NCI-H146 treated with DMSO at 0.1 percent for 48 hours (cell line): ENCODE measurements around the gene SORCS2.

Source experiments
- DNase-seq: peaks from one replicate; lab custom pipeline; 2025; ENCODE audit not compliant: unreplicated experiment; lab: John Stamatoyannopoulos, UW

Gene SORCS2

GRCh38 chr4:7620814-7621176, 428.5 kb downstream of the SORCS2 start:
- DNase-seq: no peak

GRCh38 chr4:7621252-7622035, 429.1 kb downstream of the SORCS2 start:
- DNase-seq: no peak

DNA sequence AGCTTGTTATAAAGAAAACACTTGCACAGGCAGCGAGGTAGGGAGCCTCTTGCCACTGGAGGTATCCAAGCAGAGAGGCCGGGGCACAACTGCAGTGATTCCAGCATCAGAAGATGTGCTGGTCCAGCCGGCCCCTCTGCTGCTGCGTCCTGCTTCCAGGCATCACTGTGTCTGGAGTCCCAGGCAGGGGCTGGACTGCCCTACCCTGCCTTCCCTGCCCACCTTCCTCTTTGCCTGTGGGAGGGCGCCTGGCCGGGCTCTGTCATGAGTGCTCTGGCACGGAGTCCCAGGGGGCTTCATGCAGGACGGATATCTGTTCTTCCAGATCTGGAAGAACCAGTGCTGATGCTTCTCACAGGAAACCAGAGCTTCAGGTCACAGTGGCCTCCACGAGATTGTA, 430.0 kb downstream of the SORCS2 start:
- no peak for DNase-seq

DNA sequence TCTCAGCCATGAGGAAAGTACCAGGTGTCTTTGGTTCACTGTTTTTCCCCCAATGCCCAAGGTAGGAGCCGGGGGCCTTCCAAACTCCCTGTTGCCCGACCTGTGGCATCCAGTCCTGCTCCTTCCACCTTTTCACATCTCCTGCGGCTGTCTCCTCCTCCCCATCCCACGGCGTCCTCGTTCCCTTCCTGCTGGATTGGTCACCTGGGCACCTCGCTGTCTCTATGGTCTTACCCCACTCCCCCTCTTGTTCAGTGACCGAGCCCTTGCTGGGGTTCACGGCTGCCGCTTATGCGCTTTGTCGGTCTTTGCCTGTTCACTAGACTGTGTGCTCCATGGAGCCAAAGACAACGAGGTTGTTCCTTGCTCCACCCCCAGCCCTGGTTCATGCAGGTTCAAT, 431.1 kb downstream of the SORCS2 start:
- no peak for DNase-seq

- no peak for DNase-seq
These were observed 432.1 kb downstream of the SORCS2 start for GRCh38 chr4:7624396-7624980.

DNA sequence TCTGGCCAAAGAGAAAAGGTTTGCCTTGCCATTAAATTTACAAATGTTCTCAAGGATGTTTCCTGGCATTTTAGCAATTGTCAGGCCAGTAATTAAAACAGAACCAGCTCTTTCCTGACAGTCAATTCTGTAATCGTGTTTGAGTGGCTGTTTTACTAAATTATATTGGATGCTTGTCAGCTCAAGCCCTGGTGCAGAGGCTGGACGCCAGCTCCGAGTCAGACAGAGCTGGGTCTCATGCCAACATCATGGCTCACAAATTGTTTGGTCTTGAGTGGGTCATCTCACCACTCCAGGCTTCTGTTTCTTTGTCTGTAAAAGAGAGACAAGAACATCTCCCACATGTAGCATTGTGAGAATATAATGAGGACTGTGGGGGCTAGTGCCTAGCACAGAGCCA, 432.7 kb downstream of the SORCS2 start:
- DNase-seq: no peak

DNA sequence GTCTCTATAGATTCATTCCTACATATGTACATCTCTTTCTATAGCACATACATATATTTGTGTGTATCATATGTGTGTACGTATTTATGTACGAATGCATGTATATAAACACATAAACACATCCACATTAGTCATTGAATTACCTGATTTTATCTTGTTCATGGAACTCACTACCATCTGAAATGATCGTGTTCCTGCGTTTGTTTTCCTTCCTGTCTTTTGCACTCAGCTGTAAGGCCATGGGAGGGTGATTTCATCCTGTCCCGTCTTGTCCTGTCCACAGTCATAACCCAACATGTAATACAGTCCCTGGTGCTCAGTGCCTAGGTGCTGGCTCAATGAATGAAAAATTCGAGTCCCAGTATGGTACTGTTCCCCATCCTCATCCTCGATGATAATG, 434.2 kb downstream of the SORCS2 start:
- DNase-seq: no peak

GRCh38 chr4:7627251-7628250, 435.2 kb downstream of the SORCS2 start:
- DNase-seq: no peak

DNA sequence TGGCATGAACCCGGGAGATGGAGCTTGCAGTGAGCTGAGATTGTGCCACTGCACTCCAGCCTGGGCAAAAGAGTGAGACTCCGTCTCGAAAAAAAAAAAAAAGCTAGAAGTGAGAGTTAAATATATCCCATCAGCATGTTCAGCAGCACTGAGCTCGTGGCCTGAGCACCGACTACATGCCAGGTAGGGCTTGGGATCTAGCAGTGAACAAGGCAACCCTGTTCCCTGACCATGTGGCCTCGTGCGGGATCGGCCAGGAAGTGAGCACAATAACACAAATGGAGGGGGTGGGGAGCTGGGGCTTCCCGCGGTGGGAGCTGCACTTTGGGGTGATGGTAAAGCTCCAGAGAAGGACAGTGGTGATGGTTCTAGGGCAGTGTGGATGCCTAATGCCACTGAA, 436.1 kb downstream of the SORCS2 start:
- DNase-seq: no peak

GRCh38 chr4:7629501-7630254, 437.3 kb downstream of the SORCS2 start:
- DNase-seq: no peak

DNA sequence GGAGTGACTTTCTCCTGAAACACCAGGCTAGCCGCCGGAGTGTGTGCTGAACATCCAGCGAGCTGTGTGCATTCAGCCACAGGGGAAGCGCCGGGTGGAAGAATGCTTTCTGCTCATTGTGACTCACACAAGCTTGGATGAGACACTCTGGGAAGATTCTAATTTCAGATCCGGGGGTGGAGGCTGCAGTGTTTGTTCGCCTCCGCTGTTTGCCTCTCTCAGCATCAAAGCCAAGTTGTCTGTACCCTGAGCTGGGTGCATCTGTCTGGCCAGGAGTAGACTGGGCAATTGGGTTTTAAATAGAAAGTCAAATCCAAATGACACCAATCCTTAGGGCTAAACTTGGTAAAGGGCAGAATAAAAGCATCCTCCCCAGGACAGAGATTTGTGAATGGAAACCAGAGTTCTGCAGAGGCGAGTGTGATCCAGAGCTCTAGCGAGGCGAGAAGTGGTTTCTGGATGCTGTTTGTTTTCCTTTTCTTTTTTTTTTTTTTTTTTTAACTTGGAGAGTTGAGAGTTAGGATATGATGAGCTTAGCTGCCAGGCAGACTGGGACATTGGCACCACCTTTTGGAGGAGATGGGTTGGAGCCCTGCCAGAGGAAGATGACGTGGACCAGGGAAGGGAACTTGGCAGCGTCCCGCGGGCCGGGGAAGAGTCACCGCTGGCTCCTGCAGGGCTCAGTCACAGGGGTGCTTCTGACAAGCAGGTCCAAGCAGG, 438.4 kb downstream of the SORCS2 start:
- DNase-seq: no peak

GRCh38 chr4:7631288-7632014, 439.1 kb downstream of the SORCS2 start:
- no peak for DNase-seq

DNA sequence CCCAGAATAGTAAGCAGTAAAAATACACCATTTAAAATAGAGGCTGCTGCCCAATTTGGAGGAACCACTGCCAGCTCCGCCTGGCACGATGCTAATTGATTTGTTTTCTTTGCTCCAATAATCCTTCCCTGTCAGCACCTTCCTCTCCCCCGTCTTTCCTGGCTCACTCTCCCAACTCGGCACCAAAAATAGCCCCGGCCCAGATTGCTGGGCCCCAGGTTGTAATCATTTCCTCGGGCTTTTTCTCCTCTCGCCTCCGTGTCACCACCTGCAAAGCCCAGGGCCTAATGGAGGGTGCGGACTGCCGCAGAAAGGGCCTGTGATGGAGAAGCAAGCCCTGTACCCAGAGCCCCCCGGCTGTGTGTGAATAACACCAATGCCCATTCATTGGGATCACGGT, 440.0 kb downstream of the SORCS2 start:
- no peak for DNase-seq

DNA sequence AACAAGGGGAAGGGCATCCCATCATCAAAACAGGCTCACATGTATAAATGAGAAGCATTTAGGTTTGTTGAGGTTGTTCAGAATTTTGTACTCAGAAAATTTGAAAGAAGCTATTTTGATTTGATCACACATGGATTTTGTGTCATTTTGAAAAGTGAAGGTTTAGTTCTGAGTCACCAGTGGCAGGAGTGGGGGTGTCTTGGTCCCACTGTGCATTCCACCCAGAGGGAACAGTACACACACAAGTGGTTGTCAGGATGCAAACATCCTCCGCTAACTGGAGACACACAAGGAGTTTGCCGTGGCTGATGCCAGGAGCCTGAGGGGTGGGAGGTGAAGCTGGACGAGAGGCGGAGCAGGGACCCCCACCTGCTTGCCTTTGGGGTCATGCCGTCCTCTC, 440.6 kb downstream of the SORCS2 start:
- no peak for DNase-seq

- DNase-seq: no peak
These were observed 442.4 kb downstream of the SORCS2 start for GRCh38 chr4:7634661-7635251.

- DNase-seq: no peak
These were observed 443.3 kb downstream of the SORCS2 start for GRCh38 chr4:7635445-7636239.

GRCh38 chr4:7636240-7636508, 443.8 kb downstream of the SORCS2 start:
- no peak for DNase-seq

DNA sequence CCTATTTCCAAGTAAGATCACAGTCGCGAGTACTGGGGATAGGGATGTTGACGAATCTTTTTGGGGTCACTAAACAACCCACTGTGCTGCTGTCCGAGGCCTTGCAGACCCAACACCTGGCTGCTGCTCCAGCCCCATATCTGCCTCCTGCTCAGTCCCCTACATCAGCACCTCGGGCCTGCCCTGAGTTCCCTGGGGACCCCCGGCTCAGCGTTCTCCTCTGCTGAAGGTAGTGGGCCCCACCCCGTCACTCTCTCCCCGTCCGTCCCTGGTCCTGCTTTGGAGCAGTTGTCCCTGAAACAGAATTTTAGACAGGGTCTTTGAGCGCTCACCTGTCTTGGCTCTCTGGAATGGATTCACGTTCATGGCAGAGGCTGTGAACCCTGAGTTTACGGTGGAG, 444.8 kb downstream of the SORCS2 start:
- no peak for DNase-seq

DNA sequence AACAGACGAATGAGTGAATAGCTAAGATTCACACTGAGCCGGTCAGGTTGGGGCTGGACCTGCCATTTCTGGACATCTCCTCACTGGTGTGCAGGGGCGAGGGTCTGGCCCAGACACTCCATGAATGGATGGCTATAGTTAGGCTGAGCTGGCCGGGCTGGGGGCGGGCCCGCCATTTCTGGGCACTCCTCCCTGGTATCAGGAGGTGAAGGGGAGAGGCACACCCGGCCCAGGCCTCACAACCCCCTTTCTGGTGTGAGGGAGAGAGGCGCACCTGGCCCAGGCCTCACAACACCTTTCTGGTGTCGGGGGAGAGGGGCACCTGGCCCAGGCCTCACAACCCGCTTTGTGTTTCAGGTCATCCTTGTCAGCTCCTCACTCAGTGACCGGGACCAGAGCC, 445.6 kb downstream of the SORCS2 start:
- no peak for DNase-seq
